DMS53 treated with DMSO at 0.1 percent for 48 hours (cell line): ENCODE data around the gene PTPRU.
"Not testable (repeated sequence)": the region's sequence is repeated elsewhere in the genome, so short reads cannot be mapped to it uniquely, and the experiment has no call there.

Source experiments
- DNase-seq: peaks from one replicate; lab custom pipeline; 2025; ENCODE audit not compliant: unreplicated experiment; lab: John Stamatoyannopoulos, UW

The PTPRU gene

GRCh38 chr1:29284286-29284960 is 48.1 kb downstream of the PTPRU start:
- DNase-seq = no peak

- DNase-seq = no peak
These were observed 48.7 kb downstream of the PTPRU start for GRCh38 chr1:29284961-29285560.

GRCh38 chr1:29285771-29286170 is 49.4 kb downstream of the PTPRU start:
- no peak for DNase-seq

- no peak for DNase-seq
These were observed 50.0 kb downstream of the PTPRU start for GRCh38 chr1:29286194-29286767.

- no peak for DNase-seq
These were observed 53.2 kb downstream of the PTPRU start for GRCh38 chr1:29289493-29289892.

GRCh38 chr1:29290414-29290985 is 54.2 kb downstream of the PTPRU start:
- DNase-seq = no peak

- DNase-seq = no peak
These were observed 55.4 kb downstream of the PTPRU start for GRCh38 chr1:29291756-29292155.

- no peak for DNase-seq
These were observed 56.0 kb downstream of the PTPRU start for GRCh38 chr1:29292344-29292743.

- no peak for DNase-seq
These were observed 61.1 kb downstream of the PTPRU start for GRCh38 chr1:29297450-29297849.

- DNase-seq = no peak
These were observed 61.9 kb downstream of the PTPRU start for GRCh38 chr1:29298246-29298645.

GRCh38 chr1:29299446-29299845 is 63.1 kb downstream of the PTPRU start:
- DNase-seq = no peak

- DNase-seq = not testable (repeated sequence)
These were observed 65.4 kb downstream of the PTPRU start for GRCh38 chr1:29301732-29302131.

GRCh38 chr1:29303201-29304024 is 67.1 kb downstream of the PTPRU start:
- DNase-seq = no peak

GRCh38 chr1:29304025-29304684 is 67.8 kb downstream of the PTPRU start:
- no peak for DNase-seq

GRCh38 chr1:29305943-29306342 is 69.6 kb downstream of the PTPRU start:
- no peak for DNase-seq

- DNase-seq = no peak
These were observed 70.3 kb downstream of the PTPRU start for GRCh38 chr1:29306471-29307140.

- no peak for DNase-seq
These were observed 72.8 kb downstream of the PTPRU start for GRCh38 chr1:29309075-29309474.

- DNase-seq = no peak
These were observed 73.3 kb downstream of the PTPRU start for GRCh38 chr1:29309621-29310020.

- DNase-seq = no peak
These were observed 74.4 kb downstream of the PTPRU start for GRCh38 chr1:29310616-29311180.
